GM18517 (cell line): Measurements from ENCODE around the gene SOHLH2.

ENCODE experiments used
- ATAC-seq: cut with Tn5 transposase; IDR thresholded peaks from one replicate; pipeline ENCODE4 v1.9.1; 2021; ENCODE audit warnings: mild to moderate bottlenecking, moderate library complexity; ENCODE audit not compliant: unreplicated experiment

SOHLH2 gene

DNA sequence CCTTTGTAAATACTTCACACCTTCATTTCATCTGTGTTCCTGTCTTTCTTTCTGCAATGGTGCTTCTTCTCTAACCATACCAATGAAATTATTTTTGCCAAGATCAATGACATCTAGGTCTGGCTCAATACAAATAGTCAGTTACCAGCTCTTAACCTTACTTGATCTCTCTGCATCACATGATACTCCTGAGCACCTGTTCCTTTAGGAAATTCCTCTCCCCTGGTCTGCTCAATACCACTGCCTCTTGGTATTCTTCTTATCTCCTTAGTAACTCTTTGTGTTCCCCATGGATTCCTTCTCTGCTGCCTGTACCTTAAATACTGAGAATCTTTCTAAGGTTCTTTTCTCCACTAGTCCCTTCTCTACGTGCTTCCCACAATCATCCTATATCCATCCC, 25.9 kb downstream of the SOHLH2 start:
- ATAC-seq: no peak

DNA sequence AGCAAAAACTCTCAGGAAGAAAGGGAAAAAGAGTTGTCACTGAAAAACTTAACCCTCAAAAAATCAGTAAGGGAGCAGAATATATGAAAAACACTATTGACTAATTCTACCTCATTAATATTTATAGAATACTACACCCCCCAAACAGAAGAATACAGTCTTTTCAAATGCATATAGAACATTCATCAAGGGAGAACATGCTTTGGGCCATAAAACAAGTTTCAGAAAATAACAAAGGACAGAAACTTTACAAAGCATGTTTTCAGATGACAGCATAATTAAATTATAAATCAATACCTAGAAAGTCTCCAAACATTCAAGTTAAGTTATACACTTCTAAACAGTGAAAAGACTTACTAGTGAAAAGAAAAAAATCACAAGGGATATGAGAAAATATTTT, 30.5 kb downstream of the SOHLH2 start:
- no peak for ATAC-seq

DNA sequence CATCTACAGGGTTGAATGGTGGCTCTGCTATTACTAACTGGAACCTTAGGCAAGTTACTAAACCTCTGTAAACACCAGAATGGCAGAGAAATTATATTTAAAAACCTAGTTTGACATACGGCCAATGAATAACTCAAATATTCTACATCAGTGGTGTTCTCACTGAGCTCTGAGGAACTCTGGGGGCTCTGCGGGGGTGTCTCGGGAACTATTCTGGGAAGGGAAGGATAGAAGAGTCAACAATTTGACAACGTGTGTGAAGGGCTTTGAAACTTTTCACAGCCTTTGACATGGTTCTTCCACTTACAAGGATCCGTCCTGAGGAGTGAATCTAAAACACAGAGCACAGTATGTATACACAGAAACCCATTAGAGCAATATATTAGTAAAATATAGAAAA, 38.7 kb downstream of the SOHLH2 start:
- ATAC-seq: no peak

DNA sequence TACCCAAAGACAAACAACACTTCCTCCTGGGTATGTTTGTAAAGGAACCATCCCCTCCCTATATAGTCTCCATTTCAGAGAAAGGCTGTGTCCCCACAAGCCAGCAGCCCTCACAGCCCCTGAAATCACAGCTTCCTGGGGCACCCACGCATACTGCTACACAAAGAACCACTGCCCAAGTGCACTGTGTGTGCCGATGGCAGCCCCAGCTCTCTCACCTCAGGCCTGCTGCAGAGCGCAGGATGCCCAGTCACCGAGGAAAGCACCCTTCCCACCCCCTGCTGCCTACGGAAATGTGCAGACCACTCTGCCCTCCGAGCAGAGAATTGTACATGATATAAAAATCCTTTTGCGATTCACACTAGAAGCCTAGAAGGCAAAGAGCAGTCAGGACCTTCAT, 39.4 kb downstream of the SOHLH2 start:
- ATAC-seq: no peak

DNA sequence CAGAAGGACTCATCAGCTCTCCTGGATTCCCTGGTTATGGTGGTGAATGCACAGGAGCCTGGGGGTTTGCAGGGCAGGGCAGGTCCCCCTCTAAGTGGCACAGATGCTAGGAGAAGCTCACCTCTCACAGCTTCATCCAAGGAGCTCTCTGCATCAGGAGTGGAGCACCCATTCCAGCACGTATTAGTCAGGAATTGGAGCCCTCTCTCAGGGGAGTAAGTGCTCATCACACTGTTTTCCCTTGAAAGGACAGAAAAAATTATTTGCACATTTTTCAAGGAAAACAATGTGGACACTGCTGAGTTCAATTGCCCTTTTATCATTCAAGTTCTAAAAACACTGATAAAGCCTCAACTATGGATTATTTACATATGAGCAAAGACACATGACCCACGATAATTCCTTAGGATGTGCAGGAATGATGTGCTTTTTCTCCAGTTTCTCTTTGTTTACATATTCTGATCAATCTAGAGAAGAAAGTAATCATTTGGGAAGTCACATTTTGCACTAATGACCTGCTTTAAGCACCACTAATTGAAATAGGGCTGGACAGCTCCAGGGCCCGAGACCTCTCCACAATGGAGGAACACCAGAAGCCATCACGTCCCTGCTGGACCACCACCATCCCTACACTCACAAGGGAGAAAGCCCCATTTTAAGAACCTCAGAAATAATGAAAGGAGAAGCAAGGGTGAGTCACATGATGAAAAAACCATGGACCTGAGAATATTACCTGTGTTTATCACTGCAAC, 40.6 kb downstream of the SOHLH2 start:
- no peak for ATAC-seq

DNA sequence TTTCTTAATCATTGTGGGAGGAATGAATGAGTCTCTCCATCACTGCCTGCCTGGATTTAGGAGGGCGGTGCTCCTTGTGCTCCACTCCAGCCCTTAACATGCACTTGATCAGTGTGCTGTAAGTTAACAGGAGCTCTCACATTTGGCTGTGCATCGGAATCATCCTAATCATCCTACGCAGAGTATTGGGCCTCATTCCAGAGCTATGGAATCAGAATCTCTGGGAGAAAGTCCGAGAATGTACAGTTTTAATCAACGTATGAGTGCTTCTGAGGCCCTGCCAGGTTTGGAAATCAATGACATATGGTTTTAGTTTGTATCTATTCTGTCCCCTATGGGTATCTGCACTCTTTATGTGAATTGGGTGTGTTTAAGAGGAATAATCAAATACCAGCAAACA, 48.3 kb downstream of the SOHLH2 start:
- ATAC-seq: no peak

DNA sequence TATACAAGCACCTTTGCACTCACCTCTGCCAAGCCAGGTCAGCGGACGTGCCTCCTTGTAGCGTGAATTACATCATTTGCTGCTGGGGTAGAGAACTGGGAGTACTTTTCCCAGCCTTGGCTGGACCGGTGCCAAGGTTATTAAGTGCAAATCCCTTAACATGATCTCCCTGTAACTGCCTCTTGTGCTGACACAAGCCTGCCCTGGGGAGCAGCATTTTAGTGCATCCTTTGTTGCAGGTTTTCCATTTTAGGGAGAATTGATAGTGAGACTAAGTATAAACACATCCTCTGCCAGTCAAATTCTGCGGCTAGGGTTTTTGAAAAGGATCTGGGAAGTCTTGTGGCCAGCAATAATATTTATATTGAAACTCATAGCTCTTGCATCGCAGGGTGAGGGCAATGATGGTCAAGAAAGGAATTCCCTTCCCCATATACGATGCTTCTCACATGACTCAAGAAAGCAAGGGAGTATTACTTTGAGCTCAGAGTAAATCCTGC, 50.5 kb downstream of the SOHLH2 start:
- no peak for ATAC-seq

DNA sequence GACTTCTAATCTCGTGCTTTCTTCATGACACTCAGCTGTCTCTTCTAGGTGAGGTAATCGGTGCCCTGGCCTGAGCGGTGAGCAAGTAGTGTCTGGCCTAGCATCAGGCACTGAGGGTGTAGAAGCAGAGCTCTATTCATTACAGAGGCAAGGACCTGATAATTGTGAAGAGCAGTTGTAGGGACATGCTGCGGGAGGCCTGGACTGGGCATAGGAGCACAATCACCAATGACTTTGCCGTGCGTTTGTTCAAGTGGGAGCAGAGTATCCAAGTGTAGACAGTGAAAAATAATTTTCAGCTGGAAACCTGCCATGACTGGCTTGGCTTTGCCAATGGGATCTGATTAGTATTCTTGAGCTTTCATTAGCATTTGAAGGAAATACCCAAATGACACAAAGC, 51.1 kb downstream of the SOHLH2 start:
- ATAC-seq: no peak

DNA sequence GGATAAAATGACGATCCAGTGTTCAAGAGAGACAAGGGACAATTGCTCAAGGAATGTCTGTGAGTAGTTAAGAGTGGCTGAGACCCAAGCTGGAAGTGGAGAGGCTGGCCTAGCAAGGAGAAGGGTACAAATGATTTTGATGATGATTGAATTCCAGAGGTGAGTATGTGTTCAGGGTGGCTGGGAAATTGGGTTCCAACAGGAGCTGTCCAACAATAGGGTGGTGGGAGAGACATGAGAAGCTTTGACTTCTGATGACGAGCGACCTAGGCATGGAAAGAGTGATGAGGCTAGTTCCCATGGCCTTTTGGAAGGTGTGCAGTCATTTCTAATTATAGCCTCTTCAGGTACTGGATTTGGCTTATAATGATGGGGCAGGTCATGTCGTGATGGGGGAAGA, 54.1 kb downstream of the SOHLH2 start:
- ATAC-seq: no peak

DNA sequence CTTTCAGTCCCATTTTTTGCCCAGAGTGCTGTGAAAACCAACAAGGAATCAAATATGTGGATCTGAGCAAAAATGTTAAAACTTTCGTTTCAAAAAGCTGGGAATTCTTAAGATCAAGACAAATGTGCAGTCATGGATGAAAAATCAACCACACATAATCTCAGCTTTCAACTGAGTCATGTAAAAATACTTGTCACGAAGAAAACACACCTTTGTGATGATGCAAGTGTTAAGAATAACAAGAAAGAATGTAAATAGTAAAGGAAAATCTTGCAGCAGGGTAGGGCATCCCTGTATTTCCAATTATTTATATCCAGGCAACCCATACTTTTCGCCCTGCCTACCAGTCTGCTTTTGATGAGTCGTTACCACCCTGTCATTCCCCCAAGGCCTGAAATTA, 55.7 kb downstream of the SOHLH2 start:
- ATAC-seq: no peak

DNA sequence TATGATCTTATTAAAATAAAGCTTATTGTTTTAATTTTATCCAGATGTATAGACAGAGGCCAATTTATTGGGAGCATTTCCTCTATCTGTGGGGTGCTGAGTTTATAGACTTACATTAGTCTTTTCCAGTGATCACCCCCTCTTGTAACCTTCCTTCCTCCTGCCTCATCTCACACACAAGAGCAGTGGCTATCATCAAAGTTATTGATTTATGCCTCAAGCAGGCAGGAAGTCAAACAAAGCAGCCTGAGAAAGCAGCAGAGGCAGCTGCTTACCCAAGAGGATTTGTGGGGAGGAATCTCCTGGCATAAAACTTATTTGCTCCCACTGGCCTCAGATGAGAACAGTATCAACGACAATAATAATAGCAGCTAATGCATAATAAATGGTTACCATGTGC, 56.9 kb downstream of the SOHLH2 start:
- ATAC-seq: no peak

DNA sequence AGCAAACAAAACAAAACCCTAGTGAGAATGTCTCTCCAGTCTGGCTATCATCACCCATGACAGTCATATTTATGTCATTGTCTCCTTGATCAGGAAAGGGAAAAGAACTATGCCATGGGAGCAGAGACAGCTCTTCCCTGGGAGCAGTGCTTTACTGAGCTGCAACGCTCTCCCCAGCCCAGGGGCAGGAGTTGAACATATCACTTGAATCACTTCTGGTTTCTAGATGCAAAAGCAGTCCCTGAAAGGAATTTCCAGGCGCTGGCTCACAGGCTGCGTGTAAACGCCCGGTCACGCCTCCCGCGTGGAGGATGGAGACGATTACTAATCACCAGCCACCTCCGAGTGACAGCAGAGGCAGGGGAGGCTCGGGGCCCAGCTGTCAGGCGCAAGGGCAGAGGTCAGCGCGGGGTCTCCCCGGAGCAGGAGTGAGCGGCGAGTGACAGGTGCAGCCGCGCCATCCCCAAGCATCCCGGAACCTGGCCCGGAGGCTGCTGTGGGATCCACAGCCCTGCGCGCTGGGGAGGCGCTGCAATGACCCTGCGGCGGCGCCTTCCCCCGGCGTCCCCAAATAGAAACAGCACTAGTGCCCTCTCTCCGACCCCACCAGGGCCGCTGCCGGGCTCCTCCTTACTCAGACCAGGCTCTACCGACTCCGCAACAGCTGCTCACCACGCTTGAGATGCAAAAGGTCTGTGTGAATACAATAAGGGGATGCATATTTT, 59.6 kb downstream of the SOHLH2 start:
- no peak for ATAC-seq

DNA sequence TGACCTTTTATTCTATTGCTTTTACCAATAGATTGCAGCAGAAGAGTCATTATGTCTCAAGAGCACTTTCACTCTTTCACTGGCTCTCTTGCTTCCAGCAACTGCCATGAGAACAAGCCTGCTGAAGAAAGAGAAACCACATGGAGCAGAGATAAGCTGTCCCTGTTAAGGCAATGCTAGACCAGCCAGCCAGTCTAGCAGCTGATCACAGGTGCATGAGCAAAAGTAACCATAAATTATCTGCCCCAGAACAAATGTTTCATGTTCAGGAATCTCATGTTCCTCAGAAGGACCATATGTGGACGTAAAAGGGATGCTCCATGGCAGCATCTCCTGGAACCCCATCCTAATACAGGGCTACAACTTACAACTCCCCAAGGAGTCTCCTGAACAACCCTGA, 62.8 kb downstream of the SOHLH2 start:
- no peak for ATAC-seq

DNA sequence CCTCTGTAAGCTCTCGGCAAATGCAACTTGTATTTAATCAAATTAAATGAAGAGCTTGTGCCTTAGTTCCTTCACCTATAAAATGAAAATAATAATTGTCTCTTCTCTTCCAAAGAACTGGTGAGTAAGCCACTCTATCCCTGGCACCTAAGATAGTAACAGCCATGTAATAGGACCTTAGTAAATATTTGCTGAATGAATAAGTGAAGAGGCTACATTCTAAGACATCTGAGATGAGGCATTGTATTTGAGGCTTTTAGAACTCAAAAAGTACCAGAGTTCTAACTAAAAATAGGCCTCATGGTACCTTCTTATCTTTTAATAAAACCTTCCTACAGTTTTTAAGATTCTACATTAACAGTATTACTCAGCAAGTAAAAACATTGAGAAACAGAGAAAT, 65.9 kb downstream of the SOHLH2 start:
- no peak for ATAC-seq

DNA sequence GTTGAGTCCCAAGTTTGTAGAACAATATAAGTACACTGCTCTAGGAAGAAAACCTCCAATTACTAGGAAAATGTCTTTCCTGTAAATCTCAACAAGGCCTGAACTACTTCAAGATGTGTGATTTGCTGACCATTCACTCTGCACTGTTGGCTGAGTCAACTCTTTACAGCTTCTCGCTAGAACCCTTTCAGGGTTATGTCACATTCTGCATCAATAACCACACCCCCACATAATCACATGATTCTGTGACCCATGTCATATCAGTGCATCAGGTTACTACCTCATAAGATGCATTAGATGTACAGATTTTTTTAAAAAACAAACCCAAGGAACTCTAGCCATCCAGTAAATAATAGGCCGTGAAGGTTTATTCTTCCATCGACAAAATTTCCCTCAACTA, 67.0 kb downstream of the SOHLH2 start:
- ATAC-seq: no peak

DNA sequence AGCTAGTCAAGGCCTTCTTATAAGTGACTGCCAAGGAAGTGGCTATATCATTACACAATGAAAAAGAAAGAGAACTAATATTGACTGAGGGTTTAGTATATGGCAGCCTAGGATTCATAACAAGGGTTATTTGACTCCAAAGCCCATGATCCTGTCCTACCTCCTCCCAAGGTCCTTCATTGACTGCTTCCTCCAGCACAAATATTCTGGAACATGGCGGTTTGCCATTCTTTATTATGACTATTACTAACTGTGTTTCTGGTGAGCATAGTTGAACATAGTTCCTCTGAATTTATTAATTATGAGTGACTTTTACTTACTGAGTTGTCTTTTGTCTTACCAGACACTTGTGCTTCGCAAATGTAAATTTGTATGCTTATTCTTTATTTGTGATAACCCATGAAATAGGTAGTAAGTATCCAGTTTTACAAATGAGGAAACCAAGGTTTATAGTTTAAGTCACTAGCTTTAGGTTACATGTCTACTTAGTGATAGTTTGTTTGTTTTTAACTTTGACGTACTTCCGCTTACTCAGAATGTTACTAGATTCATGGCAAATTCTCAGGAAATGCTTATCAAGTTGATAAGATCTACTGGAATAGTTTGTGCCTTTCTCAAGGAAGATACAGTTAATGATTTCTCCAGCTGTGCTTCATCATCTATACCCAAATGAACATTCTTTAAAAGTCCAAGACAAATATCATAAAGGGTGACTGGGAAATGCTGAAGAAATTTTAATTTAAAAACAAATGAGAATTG, 67.7 kb downstream of the SOHLH2 start:
- ATAC-seq: no peak

DNA sequence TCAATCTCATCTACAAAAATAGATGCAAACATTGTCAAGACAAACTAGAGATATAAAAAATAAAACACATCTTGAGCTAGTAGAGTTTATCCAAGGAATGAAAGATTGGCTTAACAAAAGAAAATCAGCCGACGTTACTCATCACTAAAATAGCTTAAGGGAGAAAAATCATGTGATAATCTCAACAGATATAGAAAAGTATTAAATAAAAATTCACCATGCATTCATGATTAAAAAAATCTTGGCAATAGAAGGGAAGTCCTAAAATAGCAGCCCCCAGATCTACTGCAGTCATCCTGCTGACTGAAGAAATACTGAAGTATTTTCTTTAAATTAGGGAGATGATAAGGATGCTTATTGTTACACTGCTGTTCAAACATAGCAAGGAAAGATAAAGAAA, 70.6 kb downstream of the SOHLH2 start:
- no peak for ATAC-seq

DNA sequence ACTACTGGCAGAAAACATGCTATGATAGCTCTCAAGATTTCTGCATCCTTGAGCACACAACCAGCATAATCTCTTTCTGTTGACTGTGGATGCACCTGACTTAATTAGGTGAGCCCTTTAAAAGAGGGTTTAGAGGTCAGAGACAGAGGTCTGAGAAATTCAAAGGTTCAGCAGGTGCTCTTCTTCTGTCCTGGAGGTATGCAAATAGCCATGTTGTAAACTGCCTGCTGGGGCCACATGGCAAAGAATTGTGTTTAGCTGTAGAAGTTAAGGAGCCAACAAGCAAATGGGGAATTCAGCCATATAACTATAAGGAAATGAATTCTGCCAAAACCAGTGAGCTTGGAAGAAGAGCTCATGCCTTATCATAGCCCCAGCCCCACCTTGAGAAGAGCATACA, 71.6 kb downstream of the SOHLH2 start:
- ATAC-seq: no peak

DNA sequence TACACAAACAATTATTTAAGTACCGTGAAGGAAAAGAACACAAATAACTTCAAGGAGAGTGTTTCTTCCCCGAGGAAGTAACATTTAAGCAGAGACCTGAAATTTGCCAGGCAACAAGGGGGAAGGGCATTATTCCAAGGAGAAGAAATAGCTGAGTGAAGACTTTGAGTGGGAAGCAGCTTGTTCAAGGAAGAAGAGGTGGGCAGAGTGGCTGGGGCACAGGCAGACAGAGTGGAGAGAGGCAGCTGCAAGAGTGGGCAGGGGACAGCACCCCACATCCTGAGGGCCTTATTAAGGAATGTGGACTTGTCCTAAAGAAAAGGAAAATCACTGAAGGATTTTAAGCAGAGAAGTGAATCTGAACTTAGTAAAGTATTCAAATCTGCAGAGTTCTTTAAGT, 78.5 kb downstream of the SOHLH2 start:
- ATAC-seq: no peak

DNA sequence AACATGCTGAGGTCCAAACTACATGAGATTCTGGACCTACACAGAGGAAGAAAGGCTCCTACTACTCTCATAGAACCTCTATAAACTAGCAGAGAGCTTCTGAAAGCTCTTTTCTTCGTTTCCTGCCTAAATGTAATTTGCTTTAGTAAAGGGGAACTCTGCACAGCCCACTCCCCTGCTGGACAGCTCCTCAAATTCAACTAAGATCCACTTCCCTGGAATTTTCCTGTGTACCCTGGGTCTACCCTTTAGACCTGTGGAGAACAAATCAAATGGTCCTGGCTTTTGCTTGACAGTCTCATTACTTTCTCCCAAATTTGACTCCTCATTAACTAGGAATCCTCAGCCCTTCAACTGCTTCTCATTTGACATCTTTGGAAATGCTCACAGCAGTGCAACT, 79.7 kb downstream of the SOHLH2 start:
- no peak for ATAC-seq

DNA sequence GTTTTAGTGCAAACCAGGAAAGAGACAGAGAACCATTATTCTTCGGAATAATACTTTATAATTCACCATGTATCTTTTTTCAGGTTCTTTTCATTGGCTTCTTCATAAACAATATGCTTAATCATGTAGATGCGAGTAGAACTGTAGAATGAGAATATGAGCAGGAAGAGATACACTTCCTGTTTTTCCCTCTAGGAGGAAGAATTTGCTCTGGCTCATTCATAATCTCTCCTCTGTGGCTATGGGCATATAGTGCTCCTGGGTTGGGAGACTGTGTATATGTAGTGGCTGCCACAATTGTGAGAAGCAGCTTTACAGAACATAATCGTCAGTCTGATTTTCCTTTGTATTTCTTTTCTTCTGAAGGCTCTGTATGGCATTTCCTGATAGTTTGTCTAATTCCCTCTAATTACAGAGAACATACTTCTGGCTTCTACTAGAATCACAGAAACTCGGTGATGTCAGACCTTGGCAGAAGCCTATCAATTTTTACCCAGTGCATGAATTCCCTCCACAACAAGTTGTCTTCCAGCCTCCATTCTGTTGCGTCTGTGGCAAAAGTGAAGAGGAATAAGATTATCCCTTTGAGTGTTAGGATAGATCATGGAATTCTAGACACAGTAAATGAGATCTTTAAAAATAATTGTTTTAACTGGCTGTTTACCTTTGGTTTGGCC, 80.3 kb downstream of the SOHLH2 start:
- ATAC-seq: no peak
